Right kidney (tissue), 1 donor: ENCODE measurements around the gene UHRF1.
"Not testable (repeated sequence)": the region's sequence is repeated elsewhere in the genome, so short reads cannot be mapped to it uniquely, and the experiment has no call there.

Experiments
- DNase-seq: peaks from one replicate; pipeline ENCODE4 v3.0.0-alpha.2; 2016

UHRF1 gene

GRCh38 chr19:4933528-4933927 is 24.2 kb downstream of the UHRF1 start:
- no peak for DNase-seq

DNA sequence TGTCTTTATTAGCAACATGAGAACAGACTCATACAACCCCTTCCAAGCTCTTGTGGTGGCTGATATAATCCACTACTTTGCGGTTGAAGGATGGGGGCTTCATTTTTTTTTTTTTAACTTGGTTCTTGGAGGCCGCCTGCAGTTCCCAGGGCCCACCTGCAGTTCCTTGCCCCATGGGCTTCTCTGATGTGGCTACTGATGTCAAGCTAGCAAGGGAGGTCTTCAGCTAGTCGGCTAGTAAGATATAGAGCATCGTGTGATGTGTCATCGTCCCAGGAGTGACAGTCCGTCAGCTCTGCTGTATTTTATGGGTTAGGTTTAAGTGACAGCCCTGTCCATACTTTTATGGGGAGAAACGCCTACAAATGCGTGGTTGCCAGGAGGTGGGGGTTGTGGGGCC is 26.1 kb downstream of the UHRF1 start:
- no peak for DNase-seq

- DNase-seq = no peak
These were observed 27.8 kb downstream of the UHRF1 start for GRCh38 chr19:4937060-4937459.

GRCh38 chr19:4938461-4938860 is 29.2 kb downstream of the UHRF1 start:
- not testable (repeated sequence) for DNase-seq

DNA sequence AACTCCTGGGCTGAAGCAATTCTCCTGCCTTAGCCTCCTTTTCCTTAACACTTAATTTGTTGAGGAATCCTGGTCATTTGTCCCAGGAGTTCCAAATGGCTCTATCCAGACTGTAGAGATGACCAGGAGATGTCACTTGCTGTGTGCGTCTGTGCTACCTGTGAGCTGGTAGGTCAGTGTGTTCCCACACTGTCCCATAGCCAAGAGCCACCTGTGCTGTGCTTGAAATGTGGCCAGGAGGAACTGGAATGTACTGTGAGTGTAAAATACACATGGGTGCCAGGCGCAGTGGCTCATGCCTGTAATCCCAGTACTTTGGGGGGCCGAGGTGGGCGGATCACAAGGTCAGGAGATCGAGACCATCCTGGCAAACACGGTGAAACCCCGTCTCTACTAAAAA is 30.2 kb downstream of the UHRF1 start:
- DNase-seq = no peak

GRCh38 chr19:4941638-4942169 is 32.4 kb downstream of the UHRF1 start:
- not testable (repeated sequence) for DNase-seq

- DNase-seq = not testable (repeated sequence)
These were observed 41.3 kb downstream of the UHRF1 start for GRCh38 chr19:4950650-4951049.

DNA sequence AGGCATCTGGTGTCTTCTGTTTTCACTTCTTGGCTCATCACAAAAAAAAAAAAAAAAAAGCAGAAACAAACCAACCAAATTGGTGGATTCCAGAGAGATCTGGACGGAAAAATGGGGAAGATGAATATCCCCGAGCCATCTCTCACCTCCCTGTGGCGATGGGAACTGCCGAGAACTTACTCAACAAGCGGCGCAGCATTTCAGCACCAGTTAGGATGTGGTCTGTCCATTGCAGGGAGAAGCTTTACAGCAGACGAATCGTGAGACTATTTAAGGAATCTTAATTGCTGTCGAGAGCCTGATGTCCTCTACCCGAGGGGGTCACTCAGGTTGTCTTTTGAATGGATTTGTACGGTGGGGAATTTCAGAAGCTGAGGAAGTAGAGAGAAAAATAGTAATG is 42.4 kb downstream of the UHRF1 start:
- DNase-seq = no peak

DNA sequence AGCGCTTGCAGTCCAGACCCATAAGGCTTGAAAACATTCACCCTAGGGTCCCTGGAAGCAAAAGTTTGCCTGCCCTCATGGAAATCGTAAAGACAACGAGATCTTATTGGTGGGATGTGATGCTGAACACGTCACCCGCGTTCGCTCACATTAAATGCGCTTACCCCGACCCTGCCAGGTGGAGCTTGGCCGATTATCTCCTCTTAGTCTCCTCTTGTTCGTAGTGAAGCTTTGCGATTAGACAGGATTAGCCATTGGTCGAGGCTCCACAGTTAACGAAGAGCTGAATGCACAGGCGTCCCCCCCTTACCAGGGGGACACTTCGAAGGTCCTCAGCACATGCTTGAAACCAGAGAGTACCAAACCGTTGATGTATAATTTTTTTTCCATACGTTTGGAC is 43.6 kb downstream of the UHRF1 start:
- no peak for DNase-seq

- not testable (repeated sequence) for DNase-seq
These were observed 45.2 kb downstream of the UHRF1 start for GRCh38 chr19:4954320-4955149.

DNA sequence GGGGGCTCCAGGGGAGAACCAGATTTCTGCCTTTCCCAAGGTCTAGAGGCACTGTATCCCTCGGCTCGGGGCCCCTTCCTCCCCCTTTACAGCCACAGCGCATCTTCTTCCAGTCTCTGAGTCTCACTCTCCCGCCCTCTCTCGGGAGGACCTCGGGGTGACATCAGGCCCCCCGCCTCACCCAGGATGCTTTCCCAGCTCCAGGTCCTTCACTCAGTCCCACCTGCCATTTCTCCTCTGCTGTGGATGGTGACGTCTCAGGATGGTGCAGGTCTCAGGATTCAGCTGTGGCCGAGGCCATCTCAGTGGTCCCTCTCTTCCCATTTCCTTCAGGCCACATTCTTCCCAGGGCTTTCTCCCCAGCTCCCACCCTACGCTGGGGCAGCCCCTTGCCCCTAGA is 46.0 kb downstream of the UHRF1 start:
- DNase-seq = no peak

DNA sequence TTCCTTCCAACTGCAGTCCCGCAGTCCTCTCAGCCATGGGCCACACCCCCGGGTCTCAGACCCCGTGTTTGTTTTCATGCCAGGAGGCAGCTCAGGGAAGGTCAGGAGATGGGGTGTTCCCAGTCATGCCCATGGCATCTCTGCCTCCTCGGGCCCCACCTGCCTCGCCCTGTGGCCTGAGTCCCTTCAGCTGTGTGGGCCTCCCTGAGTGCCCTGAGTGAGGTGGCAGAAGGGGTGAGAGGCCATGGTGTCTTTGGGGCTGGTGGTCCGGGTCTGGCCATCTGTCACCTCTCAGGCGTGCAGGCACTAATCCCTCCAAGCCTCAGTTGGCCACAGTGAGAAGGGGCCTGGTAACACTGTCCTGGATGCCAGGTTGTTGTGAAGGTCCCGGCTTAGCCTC is 48.7 kb downstream of the UHRF1 start:
- no peak for DNase-seq

- DNase-seq = no peak
These were observed 52.9 kb downstream of the UHRF1 start for GRCh38 chr19:4962085-4962619.

GRCh38 chr19:4965061-4965460 is 55.8 kb downstream of the UHRF1 start:
- DNase-seq = no peak

DNA sequence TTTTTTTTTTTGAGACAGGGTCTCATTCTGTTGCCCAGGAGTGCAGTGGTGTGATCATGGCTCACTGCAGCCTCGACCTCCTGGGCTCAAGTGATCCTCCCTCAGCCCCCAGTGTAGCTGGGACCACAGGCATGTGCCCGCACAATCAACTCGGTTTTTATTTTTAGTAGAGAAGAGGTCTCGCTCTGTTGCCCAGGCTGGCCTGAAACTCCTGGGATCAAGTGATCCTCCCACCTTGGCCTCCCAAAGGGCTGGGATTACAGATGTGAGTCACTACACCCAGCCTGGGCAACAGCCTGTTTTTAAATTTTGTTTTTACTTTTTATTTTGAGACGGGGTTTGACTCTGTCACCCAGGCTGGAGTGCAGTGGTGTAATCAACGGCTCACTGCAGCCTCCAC is 57.3 kb downstream of the UHRF1 start:
- DNase-seq = no peak

DNA sequence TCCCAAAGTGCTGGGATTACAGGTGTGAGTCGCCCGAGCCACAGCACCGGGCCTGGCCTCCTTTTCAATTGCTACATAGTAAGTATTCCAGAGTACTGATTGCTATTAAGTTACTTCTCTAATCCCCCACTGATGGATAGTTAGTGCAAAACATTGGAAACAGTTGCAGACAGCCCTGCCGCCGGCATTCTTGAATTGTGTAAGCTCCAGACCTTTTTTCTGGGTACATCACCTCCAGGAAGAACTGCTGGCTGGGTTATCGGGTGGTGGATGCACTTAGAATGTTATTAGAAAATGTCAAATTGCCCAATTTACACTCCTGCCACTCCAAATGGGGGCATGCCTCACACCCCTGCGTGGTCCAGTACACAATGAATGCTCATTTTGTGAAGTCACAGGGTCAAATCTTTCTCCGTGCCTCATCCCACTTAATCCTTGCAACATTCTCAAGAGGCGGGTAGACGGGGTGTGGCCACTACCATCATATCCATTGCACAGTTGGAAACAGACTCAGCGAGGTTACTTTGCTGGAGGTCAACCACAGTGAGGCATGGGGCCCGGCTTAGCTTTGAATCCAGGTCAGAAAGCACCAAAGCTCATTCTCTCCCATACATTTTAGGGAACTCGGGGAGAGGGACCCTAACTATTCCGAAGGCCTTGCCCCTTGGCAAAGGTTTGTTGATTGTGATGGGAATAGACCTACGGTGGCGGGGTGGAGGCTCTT is 58.6 kb downstream of the UHRF1 start:
- no peak for DNase-seq

DNA sequence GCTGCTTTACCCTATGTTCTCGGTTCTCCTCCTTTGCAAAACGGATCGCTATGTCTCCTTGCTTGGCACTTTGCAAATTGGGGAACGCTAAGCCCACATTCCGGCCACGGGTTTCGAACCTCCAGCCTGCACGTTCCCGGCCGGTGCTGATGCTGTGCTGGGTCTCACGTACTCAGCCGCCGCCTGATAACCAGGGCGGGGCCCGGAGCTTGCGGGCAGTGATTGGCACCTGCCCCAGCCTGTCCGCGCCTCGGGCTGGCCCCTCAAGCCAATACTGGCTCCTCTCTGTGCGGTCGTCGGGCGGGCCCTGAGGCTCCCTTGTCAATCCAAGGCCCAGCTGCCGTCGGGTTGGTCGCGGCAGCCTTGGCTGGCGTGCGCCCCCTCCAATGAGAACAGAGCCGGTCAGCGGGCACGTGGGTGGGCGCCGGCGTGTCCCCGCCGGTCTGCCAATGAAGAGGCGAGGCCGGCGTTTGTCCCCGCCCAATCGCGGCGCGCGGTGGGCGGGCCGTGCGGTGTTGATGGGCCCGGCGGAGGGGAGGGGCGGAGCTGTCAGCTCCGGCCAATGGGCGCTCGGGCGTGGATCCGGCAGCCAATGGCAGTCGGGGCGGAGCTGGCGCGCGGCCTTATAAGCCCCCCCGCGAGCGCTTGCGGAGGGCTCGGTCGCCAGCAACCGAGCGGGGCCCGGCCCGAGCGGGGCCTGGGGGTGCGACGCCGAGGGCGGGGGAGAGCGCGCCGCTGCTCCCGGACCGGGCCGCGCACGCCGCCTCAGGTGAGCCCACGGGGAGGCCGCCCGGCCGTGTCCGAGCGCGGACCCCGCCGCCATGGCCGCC is 59.4 kb downstream of the UHRF1 start, which contains the start of gene KDM4B:
Gene KDM4B (plus strand): TSS at position 652 of the 830 bp plus-strand sequence. CDS start 63,778 bp downstream, outside the sequence.
- peak; percentile 99 for DNase-seq

GRCh38 chr19:4969292-4969771 is 60.0 kb downstream of the UHRF1 start:
- DNase-seq = no peak

DNA sequence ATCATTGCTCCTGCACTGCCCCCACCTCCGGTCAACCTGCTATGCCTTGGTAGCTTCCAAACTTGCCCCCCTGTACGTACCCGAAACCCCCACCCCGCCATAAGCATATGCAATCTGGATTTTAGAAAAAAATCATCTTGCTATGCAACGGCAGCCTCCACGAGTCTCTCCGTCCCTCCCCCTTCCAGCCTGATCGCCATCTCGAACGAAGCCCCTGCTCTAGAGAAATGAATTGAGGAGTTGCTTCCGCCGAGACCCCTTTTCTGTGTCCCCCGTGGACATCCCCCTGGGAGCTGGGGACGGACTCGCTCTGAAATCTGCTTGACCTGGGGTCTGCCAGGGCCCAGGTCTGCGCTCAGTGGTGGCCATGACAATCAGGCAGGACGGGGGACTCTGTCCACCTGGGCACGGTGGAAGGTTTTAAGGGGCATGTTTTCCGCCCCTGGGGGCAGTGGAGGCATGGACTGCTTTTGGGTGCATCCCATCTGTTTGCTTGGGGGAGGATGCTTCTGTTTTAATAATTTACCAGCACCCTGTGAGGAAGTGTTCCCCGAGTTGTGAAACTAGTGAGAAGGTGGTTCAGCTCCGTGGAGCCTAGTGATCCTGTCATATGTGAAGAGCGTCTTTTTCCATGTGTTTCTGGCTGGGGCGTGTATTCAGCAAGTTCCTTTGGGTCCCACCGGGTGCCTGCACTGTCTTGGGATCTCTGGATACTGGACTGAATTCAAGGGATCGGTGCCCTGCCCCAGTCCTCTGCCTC is 60.7 kb downstream of the UHRF1 start:
- DNase-seq = peak; percentile 46

DNA sequence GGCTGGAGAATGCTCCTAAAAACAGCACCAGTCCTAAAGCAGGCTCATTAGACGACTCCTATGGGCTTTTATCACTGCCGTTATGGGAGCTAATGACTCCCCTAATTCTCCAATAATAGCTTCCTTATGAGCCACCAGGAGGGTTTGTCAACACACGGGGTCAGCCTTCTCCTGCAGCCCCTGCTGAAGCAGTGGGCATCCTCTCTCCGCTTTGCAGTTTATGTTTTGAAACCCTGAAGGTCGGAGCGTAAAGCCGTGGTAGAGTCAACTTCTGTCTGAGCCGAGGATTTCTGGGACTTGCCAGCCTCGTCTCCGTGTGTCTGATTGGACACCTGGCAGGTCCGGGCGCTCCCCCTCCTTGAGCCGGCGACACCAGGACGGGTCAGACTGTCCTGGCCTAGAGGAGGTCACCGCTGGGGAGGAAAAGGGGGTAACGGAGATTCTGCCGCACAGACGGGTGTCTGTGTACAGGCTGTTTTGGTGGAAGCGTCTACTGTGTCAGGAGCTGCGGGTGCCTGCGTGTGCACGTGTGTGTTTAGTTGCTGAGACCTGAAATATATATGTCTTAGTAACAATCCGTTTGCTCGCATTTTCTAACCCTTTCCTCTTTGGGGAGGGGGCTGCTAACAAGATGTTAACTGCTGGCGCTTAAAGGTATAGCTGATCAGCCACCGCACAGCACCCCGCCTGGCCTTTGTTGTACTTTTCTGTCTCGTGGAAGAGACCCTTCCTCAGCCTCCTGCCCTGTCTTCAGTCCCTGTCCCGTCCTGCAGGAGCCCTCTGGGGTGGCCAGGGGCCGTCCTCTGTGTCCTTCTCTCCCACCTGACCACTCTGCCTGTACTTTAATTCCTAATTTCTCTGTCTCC is 61.5 kb downstream of the UHRF1 start:
- DNase-seq = peak; percentile 35
